Measurements from ENCODE around the gene NTN4. TPM values are rescaled to one million over a fixed set of nuclear protein-coding genes. Genes with fewer than 3 reads are reported as not detected.

The NTN4 gene
- total RNA-seq, 1 donor from 2014 or later = 0.13 TPM

- TF ChIP-seq CTCF (IDR thresholded peaks at IDR 0.05; ENCODE audit: unreplicated experiment) = no peak
- Mint-ChIP-seq H3K9me3 (ENCODE audit: unreplicated experiment) (no peaks in the 10 kb centered on the region), H3K4me1 (ENCODE audit: unreplicated experiment) (peaks cover 9% of the 10 kb centered on the region), H3K27me3 (ENCODE audit: unreplicated experiment) (no peaks in the 10 kb centered on the region), H3K4me3 (ENCODE audit: unreplicated experiment) (no peak overlapping the region), H3K27ac (ENCODE audit: unreplicated experiment) (no peak overlapping the region), H3K36me3 (ENCODE audit: low read depth, unreplicated experiment) (no peaks in the 10 kb centered on the region)
- no peak for DNase-seq (ENCODE audit: low spot score)
Observed at GRCh38 chr12:95646781-95647190, 143.8 kb downstream of the NTN4 start.

- no peak for TF ChIP-seq CTCF (IDR thresholded peaks at IDR 0.05; ENCODE audit: unreplicated experiment)
- H3K4me1 Mint-ChIP-seq (ENCODE audit: unreplicated experiment) = no peaks in the 10 kb centered on the region
- H3K9me3 Mint-ChIP-seq (ENCODE audit: unreplicated experiment) = no peaks in the 10 kb centered on the region
- DNase-seq (ENCODE audit: low spot score) = no peak
- peaks cover 1% of the 10 kb centered on the region for H3K27me3 Mint-ChIP-seq (ENCODE audit: unreplicated experiment)
- H3K27ac Mint-ChIP-seq (ENCODE audit: unreplicated experiment) = no peak overlapping the region
- H3K36me3 Mint-ChIP-seq (ENCODE audit: low read depth, unreplicated experiment) = no peaks in the 10 kb centered on the region
- no peak overlapping the region for H3K4me3 Mint-ChIP-seq (ENCODE audit: unreplicated experiment)
Observed at GRCh38 chr12:95643256-95643655, 147.3 kb downstream of the NTN4 start.

- Mint-ChIP-seq H3K4me1 (ENCODE audit: unreplicated experiment) (no peaks in the 10 kb centered on the region), H3K27ac (ENCODE audit: unreplicated experiment) (no peak overlapping the region), H3K27me3 (ENCODE audit: unreplicated experiment) (peaks cover 1% of the 10 kb centered on the region), H3K36me3 (ENCODE audit: low read depth, unreplicated experiment) (no peaks in the 10 kb centered on the region), H3K9me3 (ENCODE audit: unreplicated experiment) (no peaks in the 10 kb centered on the region), H3K4me3 (ENCODE audit: unreplicated experiment) (no peak overlapping the region)
- TF ChIP-seq CTCF (IDR thresholded peaks at IDR 0.05; ENCODE audit: unreplicated experiment) = no peak
- DNase-seq (ENCODE audit: low spot score) = no peak
Observed at GRCh38 chr12:95642583-95642982, 148.0 kb downstream of the NTN4 start.

DNA sequence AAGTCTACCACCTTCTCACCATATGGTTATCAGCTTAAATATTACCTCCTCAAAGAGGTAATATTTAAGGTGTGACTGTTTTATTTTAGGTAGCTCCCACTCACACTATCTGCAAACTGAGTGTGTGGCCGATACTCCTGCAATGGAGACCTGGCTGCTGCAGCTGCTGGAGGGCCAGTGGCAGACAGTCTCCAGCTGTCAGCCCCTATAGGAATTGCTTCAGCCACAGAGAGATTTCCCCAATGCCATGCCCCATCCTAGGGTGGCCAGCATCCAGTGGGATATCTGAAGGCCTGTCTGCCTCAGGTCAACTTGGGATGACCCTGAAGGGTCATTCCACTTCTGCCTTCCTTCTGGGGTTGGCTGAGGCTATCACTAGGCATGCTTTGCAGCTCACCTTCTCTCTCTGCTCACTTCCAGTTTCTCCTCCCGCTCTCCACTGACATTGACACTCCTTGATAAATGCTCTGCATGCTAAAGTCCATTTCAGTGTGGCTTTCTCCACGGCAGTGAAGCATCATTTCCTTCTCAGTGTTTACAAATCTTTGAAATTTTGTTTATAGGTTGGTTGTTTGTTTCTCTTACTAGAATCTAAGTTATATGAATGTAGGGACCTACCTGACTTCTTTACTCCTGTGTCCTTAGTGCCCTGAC lies 149.1 kb downstream of the NTN4 start:
- no peak for TF ChIP-seq CTCF (IDR thresholded peaks at IDR 0.05; ENCODE audit: unreplicated experiment)
- Mint-ChIP-seq H3K4me1 (ENCODE audit: unreplicated experiment) (no peaks in the 10 kb centered on the region), H3K9me3 (ENCODE audit: unreplicated experiment) (no peaks in the 10 kb centered on the region), H3K27me3 (ENCODE audit: unreplicated experiment) (peaks cover 2% of the 10 kb centered on the region), H3K36me3 (ENCODE audit: low read depth, unreplicated experiment) (no peaks in the 10 kb centered on the region), H3K4me3 (ENCODE audit: unreplicated experiment) (no peak overlapping the region), H3K27ac (ENCODE audit: unreplicated experiment) (no peak overlapping the region)
- no peak for DNase-seq (ENCODE audit: low spot score)

DNA sequence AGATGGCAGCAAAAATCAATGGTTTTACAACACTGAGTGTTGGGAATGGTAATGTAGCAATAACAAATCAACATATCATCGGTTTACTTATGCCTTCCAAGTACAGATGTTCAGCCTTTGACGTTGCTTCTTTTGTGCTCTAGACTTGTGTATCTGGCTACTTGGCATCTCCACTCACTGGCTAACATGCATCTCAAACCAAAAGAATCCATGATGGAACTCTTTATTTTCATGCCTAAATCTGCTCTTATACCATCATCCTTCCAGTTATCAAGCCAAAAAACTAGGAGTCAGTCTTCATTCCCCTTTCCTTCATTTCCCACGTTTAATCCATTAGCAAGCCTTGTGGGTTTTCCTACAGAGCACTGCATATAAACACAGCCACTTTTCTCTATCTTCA lies 150.0 kb downstream of the NTN4 start:
- DNase-seq (ENCODE audit: low spot score) = no peak
- no peak for TF ChIP-seq CTCF (IDR thresholded peaks at IDR 0.05; ENCODE audit: unreplicated experiment)
- no peak overlapping the region for H3K27ac Mint-ChIP-seq (ENCODE audit: unreplicated experiment)
- H3K4me3 Mint-ChIP-seq (ENCODE audit: unreplicated experiment) = no peak overlapping the region
- H3K4me1 Mint-ChIP-seq (ENCODE audit: unreplicated experiment) = no peaks in the 10 kb centered on the region
- peaks cover 3% of the 10 kb centered on the region for H3K27me3 Mint-ChIP-seq (ENCODE audit: unreplicated experiment)
- H3K36me3 Mint-ChIP-seq (ENCODE audit: low read depth, unreplicated experiment) = no peaks in the 10 kb centered on the region
- H3K9me3 Mint-ChIP-seq (ENCODE audit: unreplicated experiment) = no peaks in the 10 kb centered on the region
